Measurements from ENCODE around the gene HMOX2.

DNA sequence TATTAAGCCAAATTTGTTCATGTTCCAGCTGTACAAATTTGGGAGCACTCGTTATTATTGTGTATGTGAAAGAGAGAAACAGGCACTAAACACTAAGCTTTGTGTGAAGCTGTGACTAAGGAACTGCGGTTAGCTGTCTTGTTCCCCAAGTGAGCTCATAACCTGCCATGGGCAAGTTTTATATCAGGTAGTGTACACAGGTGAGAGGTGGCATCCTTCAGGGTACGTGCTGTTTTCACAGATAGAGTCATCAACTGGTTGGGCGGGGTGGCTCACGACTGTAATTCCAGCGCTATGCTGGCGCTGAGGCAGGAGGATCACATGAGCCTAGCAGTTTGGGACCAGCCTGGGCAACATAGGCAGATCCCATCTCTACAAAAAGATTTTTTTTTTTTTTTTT, 47.7 kb upstream of the HMOX2 start:
- TF ChIP-seq CTCF (optimal IDR thresholded peaks at IDR 0.05 in 1 of 3, IDR thresholded peaks at IDR 0.05 in 1 of 3, conservative IDR thresholded peaks at IDR 0.05 in 1 of 3; ENCODE audit: extremely low read depth in 1 of 3, insufficient read depth in 2 of 3, low read length in 3 of 3), result no peak
- no peak for TF ChIP-seq EZH2 (IDR thresholded peaks at IDR 0.05; ENCODE audit: low read length)
